T-helper 2 cell (primary cell): ENCODE measurements around the gene DHRS3.

ENCODE experiments used
- DNase-seq, 5 experiments: peaks; one replicate each; pipeline versions ENCODE4 v3.0.0 to v3.0.0-alpha.2; 2012 to 2022

Gene DHRS3

GRCh38 chr1:12637693-12638092 lies 19.7 kb upstream of the DHRS3 start:
- DNase-seq, result no peak

GRCh38 chr1:12636098-12636950 lies 18.3 kb upstream of the DHRS3 start:
- DNase-seq, result no peak

GRCh38 chr1:12634696-12635202 lies 16.7 kb upstream of the DHRS3 start:
- DNase-seq, result no peak

- DNase-seq, result no peak
Measured at GRCh38 chr1:12634156-12634555, 16.1 kb upstream of the DHRS3 start.

GRCh38 chr1:12631571-12631970 lies 13.6 kb upstream of the DHRS3 start:
- DNase-seq, result no peak

GRCh38 chr1:12630946-12631530 lies 13.0 kb upstream of the DHRS3 start:
- DNase-seq, result no peak

GRCh38 chr1:12629985-12630760 lies 12.2 kb upstream of the DHRS3 start:
- no peak for DNase-seq

- no peak for DNase-seq
Measured at GRCh38 chr1:12629511-12629956, 11.5 kb upstream of the DHRS3 start.

GRCh38 chr1:12627296-12627695 lies 9.3 kb upstream of the DHRS3 start:
- no peak for DNase-seq

- DNase-seq, result no peak
Measured at GRCh38 chr1:12626888-12627287, 8.9 kb upstream of the DHRS3 start.

- no peak for DNase-seq
Measured at GRCh38 chr1:12625276-12625675, 7.3 kb upstream of the DHRS3 start.

GRCh38 chr1:12622506-12622905 lies 4.5 kb upstream of the DHRS3 start:
- DNase-seq, result no peak

- no peak for DNase-seq
Measured at GRCh38 chr1:12621346-12622335, 3.6 kb upstream of the DHRS3 start.

- no peak for DNase-seq
Measured at GRCh38 chr1:12620931-12621330, 2.9 kb upstream of the DHRS3 start.

GRCh38 chr1:12620488-12620865 lies 2.5 kb upstream of the DHRS3 start:
- peak in 2 of 5 experiments; percentile 50 to 72 for DNase-seq

- DNase-seq, result peak; percentile 50 to 74 (median 63)
Measured at GRCh38 chr1:12619792-12620487, 1.9 kb upstream of the DHRS3 start.

- peak in 4 of 5 experiments; percentile 35 to 60 (median 52) for DNase-seq
Measured at GRCh38 chr1:12618965-12619791, 1.2 kb upstream of the DHRS3 start.

GRCh38 chr1:12618661-12618964 lies 603 bp upstream of the DHRS3 start:
- no peak for DNase-seq

- DNase-seq, result peak in 3 of 5 experiments; percentile 26 to 70 (median 57)
Measured at GRCh38 chr1:12617511-12617900, 504 bp downstream of the DHRS3 start.

GRCh38 chr1:12616709-12617373 lies 1.2 kb downstream of the DHRS3 start:
- peak in 1 of 5 experiments; percentile 34 for DNase-seq
